ENCODE results near the gene PISD. TPM values are rescaled to one million over a fixed set of nuclear protein-coding genes. Genes with fewer than 3 reads are reported as not detected.

Gene PISD
- total RNA-seq, 1 experiment from 2014 or later: 28.2 TPM

- no peak for DNase-seq (ENCODE audit: low spot score)
These were observed 8.9 kb downstream of the PISD start for GRCh38 chr22:31652911-31653684.

GRCh38 chr22:31652088-31652487 lies 9.9 kb downstream of the PISD start:
- no peak for DNase-seq (ENCODE audit: low spot score)

GRCh38 chr22:31651664-31652063 lies 10.4 kb downstream of the PISD start:
- DNase-seq (ENCODE audit: low spot score): no peak

GRCh38 chr22:31650391-31650790 lies 11.6 kb downstream of the PISD start:
- no peak for DNase-seq (ENCODE audit: low spot score)

GRCh38 chr22:31647523-31648320 lies 14.3 kb downstream of the PISD start:
- no peak for DNase-seq (ENCODE audit: low spot score)

GRCh38 chr22:31647066-31647465 lies 14.9 kb downstream of the PISD start:
- no peak for DNase-seq (ENCODE audit: low spot score)

GRCh38 chr22:31646186-31647019 lies 15.6 kb downstream of the PISD start:
- peak; percentile 97 for DNase-seq (ENCODE audit: low spot score)

- no peak for DNase-seq (ENCODE audit: low spot score)
These were observed 22.5 kb downstream of the PISD start for GRCh38 chr22:31639436-31640039.

- DNase-seq (ENCODE audit: low spot score): no peak
These were observed 24.0 kb downstream of the PISD start for GRCh38 chr22:31637891-31638618.

GRCh38 chr22:31637447-31637890 lies 24.5 kb downstream of the PISD start:
- no peak for DNase-seq (ENCODE audit: low spot score)

- DNase-seq (ENCODE audit: low spot score): no peak
These were observed 26.2 kb downstream of the PISD start for GRCh38 chr22:31635638-31636306.

GRCh38 chr22:31631436-31631835 lies 30.6 kb downstream of the PISD start:
- no peak for DNase-seq (ENCODE audit: low spot score)

- peak; percentile 70 for DNase-seq (ENCODE audit: low spot score)
These were observed 31.4 kb downstream of the PISD start for GRCh38 chr22:31630331-31631329.

- DNase-seq (ENCODE audit: low spot score): no peak
These were observed 32.3 kb downstream of the PISD start for GRCh38 chr22:31629741-31630184.

- DNase-seq (ENCODE audit: low spot score): no peak
These were observed 32.9 kb downstream of the PISD start for GRCh38 chr22:31628969-31629708.

GRCh38 chr22:31628362-31628761 lies 33.7 kb downstream of the PISD start:
- DNase-seq (ENCODE audit: low spot score): no peak

GRCh38 chr22:31627223-31627731 lies 34.7 kb downstream of the PISD start:
- DNase-seq (ENCODE audit: low spot score): no peak

All from A172 (cell line).